Neural progenitor cell (in vitro differentiated cells): Measurements from ENCODE around the gene FAM240B.

Source experiments
- EZH2 ChIP-seq: fragments of 200-600 bp; sonication (generic); IDR thresholded peaks from 2 replicates; pipeline ENCODE4 v1.6.1; 2017; ENCODE audit warnings: antibody characterized with exemption, mild to moderate bottlenecking, moderate library complexity
- TF ChIP-seq, protein P1 (sequence below): fragments of 200-600 bp; sonication (generic); IDR thresholded peaks from 2 replicates; pipeline ENCODE4 v1.5.1; 2017; ENCODE audit warnings: antibody characterized with exemption, mild to moderate bottlenecking

DNA sequence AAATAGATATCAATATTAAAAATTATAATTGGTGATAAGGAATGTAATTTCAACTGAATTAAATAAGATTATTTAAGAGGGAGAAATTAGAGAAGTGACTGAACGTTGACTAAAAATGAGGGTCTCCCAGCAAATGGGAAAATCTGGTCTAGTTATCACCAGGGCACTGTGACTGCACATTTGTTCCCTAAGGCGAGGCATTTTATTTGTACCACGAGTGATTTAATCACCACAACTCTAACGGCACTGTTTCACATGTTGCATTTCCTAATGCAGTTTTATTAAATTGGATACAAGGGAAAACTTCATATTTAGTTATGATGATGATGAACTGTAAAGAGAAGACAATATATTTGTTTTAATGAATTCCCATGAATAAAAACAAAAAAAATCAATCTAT lies 26.4 kb upstream of the FAM240B start:
- TF ChIP-seq, protein P1, sequence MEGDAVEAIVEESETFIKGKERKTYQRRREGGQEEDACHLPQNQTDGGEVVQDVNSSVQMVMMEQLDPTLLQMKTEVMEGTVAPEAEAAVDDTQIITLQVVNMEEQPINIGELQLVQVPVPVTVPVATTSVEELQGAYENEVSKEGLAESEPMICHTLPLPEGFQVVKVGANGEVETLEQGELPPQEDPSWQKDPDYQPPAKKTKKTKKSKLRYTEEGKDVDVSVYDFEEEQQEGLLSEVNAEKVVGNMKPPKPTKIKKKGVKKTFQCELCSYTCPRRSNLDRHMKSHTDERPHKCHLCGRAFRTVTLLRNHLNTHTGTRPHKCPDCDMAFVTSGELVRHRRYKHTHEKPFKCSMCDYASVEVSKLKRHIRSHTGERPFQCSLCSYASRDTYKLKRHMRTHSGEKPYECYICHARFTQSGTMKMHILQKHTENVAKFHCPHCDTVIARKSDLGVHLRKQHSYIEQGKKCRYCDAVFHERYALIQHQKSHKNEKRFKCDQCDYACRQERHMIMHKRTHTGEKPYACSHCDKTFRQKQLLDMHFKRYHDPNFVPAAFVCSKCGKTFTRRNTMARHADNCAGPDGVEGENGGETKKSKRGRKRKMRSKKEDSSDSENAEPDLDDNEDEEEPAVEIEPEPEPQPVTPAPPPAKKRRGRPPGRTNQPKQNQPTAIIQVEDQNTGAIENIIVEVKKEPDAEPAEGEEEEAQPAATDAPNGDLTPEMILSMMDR = no peak
- TF ChIP-seq EZH2 = no peak
